ENCODE measurements around the gene PCDHA7. TPM values are rescaled to one million over a fixed set of nuclear protein-coding genes. Genes with fewer than 3 reads are reported as not detected.
"Not testable (repeated sequence)": the region's sequence is repeated elsewhere in the genome, so short reads cannot be mapped to it uniquely, and the experiment has no call there.

The PCDHA7 gene
- total and polyA plus RNA-seq, 4 donors, result 0.10 to 0.52 (median 0.21) TPM

- H3K4me1 ChIP-seq (ENCODE audit: control insufficient read depth in 5 of 5, insufficient read depth in 5 of 5, low read length in 5 of 5), result no peaks in the 10 kb centered on the region
- H3K4me3 ChIP-seq, result no peak overlapping the region
- no peak overlapping the region for H3K9ac ChIP-seq (ENCODE audit: insufficient read depth in 1 of 2, low read length in 2 of 2)
- H3K27ac ChIP-seq (ENCODE audit: low read depth in 1 of 2, low read length in 1 of 2), result no peak overlapping the region
- no peak for TF ChIP-seq CTCF (IDR thresholded peaks at IDR 0.05; ENCODE audit: control extremely low read depth, extremely low read depth)
- no peaks in the 10 kb centered on the region for H3K36me3 ChIP-seq (ENCODE audit: control insufficient read depth in 4 of 4, insufficient read depth in 4 of 4, low read length in 4 of 4)
- 41 to 49% methylated on average over 103 of the region's 103 CpGs for WGBS, 2 donors
- DNase-seq, result no peak
- ATAC-seq (ENCODE audit: insufficient read depth, low FRiP score), result no peak
- no peaks in the 10 kb centered on the region for H3K27me3 ChIP-seq (ENCODE audit: control insufficient read depth in 3 of 3, insufficient read depth in 3 of 3, low read length in 2 of 3)
- H3K9me3 ChIP-seq (ENCODE audit: control insufficient read depth in 4 of 4, insufficient read depth in 3 of 4, low read length in 3 of 4), result peaks cover 0 to 21% (median 2%) of the 10 kb centered on the region in 4 donors
These were observed 1.8 kb downstream of the PCDHA7 start for GRCh38 chr5:140835622-140836510.

GRCh38 chr5:140840978-140841962 is 7.2 kb downstream of the PCDHA7 start, which contains the start of gene PCDHA8:
Gene PCDHA8, plus strand, starts transcription at chr5:140841187. Its CDS starts 135 bp downstream, at chr5:140841322.
- Histone ChIP-seq H3K4me3 (no peak within 1 kb of the TSS), H3K9ac (ENCODE audit: insufficient read depth in 1 of 2, low read length in 2 of 2) (no peak within 1 kb of the TSS), H3K27me3 (ENCODE audit: control insufficient read depth in 3 of 3, insufficient read depth in 3 of 3, low read length in 2 of 3) (no peaks in the 10 kb centered on the region), H3K9me3 (ENCODE audit: control insufficient read depth in 4 of 4, insufficient read depth in 3 of 4, low read length in 3 of 4) (peaks cover 0 to 13% (median 1%) of the 10 kb centered on the region in 4 donors), H3K4me1 (ENCODE audit: control insufficient read depth in 5 of 5, insufficient read depth in 5 of 5, low read length in 5 of 5) (no peaks in the 10 kb centered on the region), H3K36me3 (ENCODE audit: control insufficient read depth in 4 of 4, insufficient read depth in 4 of 4, low read length in 4 of 4) (no peaks in the 10 kb centered on the region), H3K27ac (ENCODE audit: low read depth in 1 of 2, low read length in 1 of 2) (no peak within 1 kb of the TSS)
- DNase-seq (peak in 1 of 3 donors; percentile 1), ATAC-seq (ENCODE audit: insufficient read depth, low FRiP score) (no peak)
- WGBS, 2 donors, result 17 to 25% methylated on average over 40 to 47 of the region's 47 CpGs
- TF ChIP-seq CTCF (IDR thresholded peaks at IDR 0.05; ENCODE audit: control extremely low read depth, extremely low read depth), result no peak

- Histone ChIP-seq H3K9me3 (ENCODE audit: control insufficient read depth in 4 of 4, insufficient read depth in 3 of 4, low read length in 3 of 4) (peaks cover 0 to 7% (median 1%) of the 10 kb centered on the region in 4 donors), H3K4me1 (ENCODE audit: control insufficient read depth in 5 of 5, insufficient read depth in 5 of 5, low read length in 5 of 5) (no peaks in the 10 kb centered on the region), H3K4me3 (no peak overlapping the region), H3K27ac (ENCODE audit: low read depth in 1 of 2, low read length in 1 of 2) (no peak overlapping the region), H3K27me3 (ENCODE audit: control insufficient read depth in 3 of 3, insufficient read depth in 3 of 3, low read length in 2 of 3) (no peaks in the 10 kb centered on the region), H3K9ac (ENCODE audit: insufficient read depth in 1 of 2, low read length in 2 of 2) (no peak overlapping the region), H3K36me3 (ENCODE audit: control insufficient read depth in 4 of 4, insufficient read depth in 4 of 4, low read length in 4 of 4) (no peaks in the 10 kb centered on the region)
- DNase-seq (no peak), ATAC-seq (ENCODE audit: insufficient read depth, low FRiP score) (no peak)
- TF ChIP-seq CTCF (IDR thresholded peaks at IDR 0.05; ENCODE audit: control extremely low read depth, extremely low read depth), result no peak
- WGBS, 2 donors, result 54% methylated on average over 48 of the region's 87 CpGs; no CpG with 5 or more reads in 1 of the 2 donors
These were observed 9.0 kb downstream of the PCDHA7 start for GRCh38 chr5:140842798-140843733.

GRCh38 chr5:140848139-140849102 is 14.4 kb downstream of the PCDHA7 start, which contains the start of gene PCDHA9:
Gene PCDHA9, plus strand, starts transcription at chr5:140848382. Its CDS starts 114 bp downstream, at chr5:140848496.
- H3K27ac ChIP-seq (ENCODE audit: low read depth in 1 of 2, low read length in 1 of 2); ATAC-seq (ENCODE audit: insufficient read depth, low FRiP score); H3K9me3 ChIP-seq (ENCODE audit: control insufficient read depth in 4 of 4, insufficient read depth in 3 of 4, low read length in 3 of 4); H3K27me3 ChIP-seq (ENCODE audit: control insufficient read depth in 3 of 3, insufficient read depth in 3 of 3, low read length in 2 of 3); H3K36me3 ChIP-seq (ENCODE audit: control insufficient read depth in 4 of 4, insufficient read depth in 4 of 4, low read length in 4 of 4); H3K9ac ChIP-seq (ENCODE audit: insufficient read depth in 1 of 2, low read length in 2 of 2); H3K4me3 ChIP-seq; H3K4me1 ChIP-seq (ENCODE audit: control insufficient read depth in 5 of 5, insufficient read depth in 5 of 5, low read length in 5 of 5): not testable (repeated sequence)
- peak in 2 of 3 donors; percentile 7 to 14 for DNase-seq
- WGBS, 2 donors, result 6 to 23% methylated on average over 9 to 36 of the region's 48 CpGs

Data from lung (tissue), 12 donors.